ENCODE measurements around the gene SPATA31C1. TPM values are rescaled to one million over a fixed set of nuclear protein-coding genes. Genes with fewer than 3 reads are reported as not detected.

Gene SPATA31C1
- total and polyA plus RNA-seq, 2 of the 13 experiments (the other 11 are each of a cell fraction or from before 2014, with no cell fraction given), result not detected

- DNase-seq (ENCODE audit: low spot score) (no peak), FAIRE-seq (no peak), ATAC-seq (no peak)
- Histone ChIP-seq H3K27me3 (ENCODE audit: control insufficient read depth in 1 of 2, insufficient read depth in 2 of 2, low read length in 2 of 2) (peaks cover 0 to 1% of the 10 kb centered on the region in 2 experiments; a peak in 2 of 5 replicates), H3K36me3 (replicated peaks in 1 of 2; ENCODE audit: control insufficient read depth in 1 of 2, insufficient read depth in 2 of 2, low read length in 2 of 2) (no peaks in the 10 kb centered on the region), H3K4me1 (ENCODE audit: insufficient read depth, low read length) (no peaks in the 10 kb centered on the region), H3K9me3 (ENCODE audit: low read length) (no peaks in the 10 kb centered on the region), H4K20me1 (ENCODE audit: insufficient read depth, low read length) (no peaks in the 10 kb centered on the region), H3K79me2 (ENCODE audit: insufficient read depth, low read length) (no peaks in the 10 kb centered on the region), H3K4me3 (replicated peaks in 1 of 3; ENCODE audit: insufficient read depth in 1 of 3, low read depth in 2 of 3, low read length in 3 of 3) (no peak overlapping the region), H2AFZ (ENCODE audit: low read length) (no peak overlapping the region), H3K27ac (ENCODE audit: extremely low read length, insufficient read depth, low read length) (no peak overlapping the region), H3K9ac (ENCODE audit: insufficient read depth, low read depth, low read length) (no peak overlapping the region), H3K4me2 (ENCODE audit: low read depth, low read length) (no peak overlapping the region)
- POLR2A ChIA-PET, result no interaction called here
- in situ Hi-C loops (cut with HindIII; ENCODE audit: extremely low pct_ligation_motif_present, low pct_unique_long_range_greater_than_20kb) (no loop called here), intact Hi-C loops (cut with micrococcal nuclease; ENCODE audit: unreplicated experiment) (no loop called here)
- BruUV-seq (replicated peaks), result no TSS peak
- CTCF ChIA-PET (ENCODE audit: low intra/inter-chr PET ratio, low total read pairs), result no interaction called here
- TF ChIP-seq ZNF781 (CRISPR knock-in tag; IDR thresholded peaks at IDR 0.05; ENCODE audit: borderline replicate concordance, not compliant biosample characterization) (no peak), ZBTB21 (CRISPR knock-in tag; IDR thresholded peaks at IDR 0.05) (no peak)
Observed at GRCh38 chr9:87875060-87875459, 42.7 kb upstream of the SPATA31C1 start.

DNA sequence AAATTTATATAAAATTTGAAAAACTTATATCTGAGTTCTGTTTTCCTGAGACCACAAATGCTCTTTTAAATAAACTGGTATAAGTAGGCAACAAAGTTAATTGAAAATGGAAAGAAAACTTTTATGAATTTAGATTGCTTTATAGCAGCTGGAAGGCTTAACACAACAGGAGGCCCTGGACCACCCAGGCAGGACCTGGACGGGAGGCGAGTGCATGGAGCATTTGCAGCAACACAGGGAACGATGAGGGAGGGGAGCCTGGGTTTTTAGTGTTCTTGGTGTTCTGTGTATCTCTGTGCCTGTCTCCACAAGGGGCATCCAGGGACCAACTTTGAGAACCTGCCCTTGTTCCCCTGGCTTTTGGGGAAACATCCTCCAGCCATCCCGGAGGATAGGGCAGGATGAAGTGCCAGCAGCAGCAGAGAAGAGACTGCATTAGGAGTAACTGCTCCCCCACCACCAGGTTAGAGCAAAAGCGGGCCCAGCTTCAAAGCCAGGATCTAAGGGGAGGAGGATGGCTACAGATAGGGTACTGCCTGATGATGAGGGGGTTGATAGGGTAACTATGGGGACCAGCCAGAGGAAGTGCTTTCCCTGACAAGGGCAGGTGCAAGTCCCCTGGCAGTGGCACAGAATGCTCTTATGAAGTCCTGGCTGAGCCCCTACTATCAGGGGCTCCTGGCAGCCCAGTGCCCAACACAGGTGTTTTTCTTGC is 41.8 kb upstream of the SPATA31C1 start:
- no peak for FAIRE-seq
- Histone ChIP-seq H3K9ac (ENCODE audit: insufficient read depth, low read depth, low read length) (no peak overlapping the region), H3K36me3 (replicated peaks in 1 of 2; ENCODE audit: control insufficient read depth in 1 of 2, insufficient read depth in 2 of 2, low read length in 2 of 2) (no peaks in the 10 kb centered on the region), H3K4me2 (ENCODE audit: low read depth, low read length) (no peak overlapping the region), H3K4me1 (ENCODE audit: insufficient read depth, low read length) (no peaks in the 10 kb centered on the region), H3K4me3 (replicated peaks in 1 of 3; ENCODE audit: insufficient read depth in 1 of 3, low read depth in 2 of 3, low read length in 3 of 3) (no peak overlapping the region), H3K27ac (ENCODE audit: extremely low read length, insufficient read depth, low read length) (no peak overlapping the region), H3K9me3 (ENCODE audit: low read length) (no peaks in the 10 kb centered on the region), H3K27me3 (ENCODE audit: control insufficient read depth in 1 of 2, insufficient read depth in 2 of 2, low read length in 2 of 2) (peaks cover 0 to 4% of the 10 kb centered on the region in 2 experiments; a peak in 2 of 5 replicates), H4K20me1 (ENCODE audit: insufficient read depth, low read length) (no peaks in the 10 kb centered on the region), H2AFZ (ENCODE audit: low read length) (no peak overlapping the region), H3K79me2 (ENCODE audit: insufficient read depth, low read length) (no peaks in the 10 kb centered on the region)
- in situ Hi-C loops (cut with HindIII; ENCODE audit: extremely low pct_ligation_motif_present, low pct_unique_long_range_greater_than_20kb), result no loop called here
- no peak for DNase-seq (ENCODE audit: low spot score)
- no TSS peak for BruUV-seq (replicated peaks)
- ATAC-seq, result no peak
- 0% methylated on average over 4 of the region's 5 CpGs for WGBS (ENCODE audit: low lambda C conversion rate)
- ChIA-PET CTCF (ENCODE audit: low intra/inter-chr PET ratio, low total read pairs) (no interaction called here), POLR2A (no interaction called here)
- TF ChIP-seq ZNF567 (CRISPR knock-in tag; IDR thresholded peaks at IDR 0.05; ENCODE audit: borderline replicate concordance) (no peak), ATF1 (CRISPR knock-in tag; IDR thresholded peaks at IDR 0.05) (no peak), MXD3 (CRISPR knock-in tag; IDR thresholded peaks at IDR 0.05) (no peak), ZNF446 (CRISPR knock-in tag; IDR thresholded peaks at IDR 0.05) (no peak), ZNF788 (CRISPR knock-in tag; IDR thresholded peaks at IDR 0.05; ENCODE audit: borderline replicate concordance) (no peak), ZSCAN21 (CRISPR knock-in tag; IDR thresholded peaks at IDR 0.05; ENCODE audit: borderline replicate concordance) (no peak), GABPA (IDR thresholded peaks at IDR 0.05; ENCODE audit: low read depth, low read length) (no peak), GABPA (CRISPR knock-in tag; IDR thresholded peaks at IDR 0.05; ENCODE audit: low read depth) (no peak), SMAD9 (CRISPR knock-in tag; IDR thresholded peaks at IDR 0.05) (no peak), DPF2 (CRISPR knock-in tag; IDR thresholded peaks at IDR 0.05; ENCODE audit: borderline replicate concordance, low read depth) (no peak), REL (CRISPR knock-in tag; conservative IDR thresholded peaks at IDR 0.05) (no peak), ASH2L (IDR thresholded peaks at IDR 0.05; ENCODE audit: insufficient read length, low read depth, low read length) (no peak)
- TF ChIP-seq, protein P1, sequence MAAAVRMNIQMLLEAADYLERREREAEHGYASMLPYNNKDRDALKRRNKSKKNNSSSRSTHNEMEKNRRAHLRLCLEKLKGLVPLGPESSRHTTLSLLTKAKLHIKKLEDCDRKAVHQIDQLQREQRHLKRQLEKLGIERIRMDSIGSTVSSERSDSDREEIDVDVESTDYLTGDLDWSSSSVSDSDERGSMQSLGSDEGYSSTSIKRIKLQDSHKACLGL (CRISPR knock-in tag; IDR thresholded peaks at IDR 0.05), result no peak
- TF ChIP-seq, protein P2, sequence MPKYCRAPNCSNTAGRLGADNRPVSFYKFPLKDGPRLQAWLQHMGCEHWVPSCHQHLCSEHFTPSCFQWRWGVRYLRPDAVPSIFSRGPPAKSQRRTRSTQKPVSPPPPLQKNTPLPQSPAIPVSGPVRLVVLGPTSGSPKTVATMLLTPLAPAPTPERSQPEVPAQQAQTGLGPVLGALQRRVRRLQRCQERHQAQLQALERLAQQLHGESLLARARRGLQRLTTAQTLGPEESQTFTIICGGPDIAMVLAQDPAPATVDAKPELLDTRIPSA (CRISPR knock-in tag; IDR thresholded peaks at IDR 0.05; ENCODE audit: borderline replicate concordance), result no peak
- intact Hi-C loops (cut with micrococcal nuclease; ENCODE audit: unreplicated experiment), result no loop called here
